A549 (cell line): ENCODE measurements around the gene HBQ1. TPM values are rescaled to one million over a fixed set of nuclear protein-coding genes. Genes with fewer than 3 reads are reported as not detected.

ENCODE experiments used
- ATAC-seq, 2 experiments: fragments of 200-7000 bp in 1 of 2; fragments of >200 bp in 1 of 2; cut with Nextera tagmentation in 1 of 2; cut with Tn5 transposase in 1 of 2; 3 replicates each; pipeline versions ENCODE4 v1.8.0 to v1.9.1; 2018 to 2020; ENCODE audit warnings: mild to moderate bottlenecking in 1 of 2, moderate library complexity in 1 of 2
- CTCF ChIA-PET: fragments of 300-600 bp; sonication (Branson Sonifier 250); formaldehyde crosslinking; extraction: SDS; loops from one replicate; lab custom pipeline; 2021; ENCODE audit warnings: antibody characterized with exemption, inconsistent platforms; lab: Yijun Ruan, JAX
- POLR2A ChIA-PET: fragments of 350-600 bp; formaldehyde crosslinking; extraction: SDS; loops from one replicate; lab custom pipeline; 2021; ENCODE audit warnings: antibody characterized with exemption, inconsistent platforms; lab: Yijun Ruan, JAX
- DNase-seq, 2 experiments: peaks; one replicate each; pipeline versions ENCODE4 v3.0.0 to v3.0.0-alpha.2; 2011 to 2016; ENCODE audit warnings: low read depth in 1 of 2, low spot score in 1 of 2
- FAIRE-seq: peaks from 2 replicates; lab custom pipeline; 2011; peaks lifted over from hg19 to GRCh38; lab: Jason Lieb, UNC
- H3K27ac ChIP-seq, 2 experiments: fragments of >200 bp; sonication (Bioruptor Twin); formaldehyde crosslinking; 3 replicates each; pipeline ENCODE4 v1.5.1; 2016 to 2017
- H3K4me1 ChIP-seq: fragments of >200 bp; sonication (Bioruptor Twin); formaldehyde crosslinking; 3 replicates; pipeline ENCODE4 v1.6.1; 2016
- H3K4me2 ChIP-seq: fragments of >200 bp; sonication (Bioruptor Twin); formaldehyde crosslinking; 3 replicates; pipeline ENCODE4 v1.6.1; 2016
- H3K4me3 ChIP-seq: fragments of >200 bp; sonication (Bioruptor Twin); formaldehyde crosslinking; 3 replicates; pipeline ENCODE4 v1.5.1; 2016
- H3K9me3 ChIP-seq: fragments of >200 bp; sonication (Bioruptor Twin); formaldehyde crosslinking; 3 replicates; pipeline ENCODE4 v1.6.1; 2016
- CBX2 ChIP-seq: fragments of 200-600 bp; sonication (generic); IDR thresholded peaks from 2 replicates; pipeline ENCODE4 v1.6.1; 2016; ENCODE audit warnings: low read depth, mild to moderate bottlenecking, borderline replicate concordance
- CBX8 ChIP-seq: fragments of 200-600 bp; sonication (generic); IDR thresholded peaks from 2 replicates; pipeline ENCODE4 v1.6.1; 2016
- CHD4 ChIP-seq: fragments of 200-600 bp; sonication (generic); IDR thresholded peaks from 2 replicates; pipeline ENCODE4 v1.6.1; 2016; ENCODE audit warnings: antibody characterized with exemption, mild to moderate bottlenecking, borderline replicate concordance
- CTCF ChIP-seq: fragments of >200 bp; sonication (Bioruptor Twin); formaldehyde crosslinking; IDR thresholded peaks from 3 replicates; pipeline ENCODE4 v1.5.1; 2016
- EHF ChIP-seq: fragments of 250-450 bp; sonication (Bioruptor Pico); IDR thresholded peaks from 2 replicates; pipeline ENCODE4 v1.5.0; 2020; ENCODE audit warnings: mild to moderate bottlenecking
- ESRRA ChIP-seq: fragments of 150-350 bp; IDR thresholded peaks from 2 replicates; pipeline ENCODE4 v1.6.1; 2014; ENCODE audit warnings: mild to moderate bottlenecking, low read length, borderline replicate concordance
- FOSL2 ChIP-seq, 2 experiments: fragments of 450-650 bp in 1 of 2; fragments of >200 bp in 1 of 2; sonication (Bioruptor Twin) in 1 of 2; formaldehyde crosslinking; IDR thresholded peaks; 2 replicates each; pipeline versions ENCODE4 v1.5.0 to v1.6.1; 2016 to 2020; ENCODE audit warnings: mild to moderate bottlenecking in 1 of 2, moderate library complexity in 1 of 2
- HES2 ChIP-seq: fragments of >200 bp; sonication (Bioruptor Twin); formaldehyde crosslinking; IDR thresholded peaks from 2 replicates; pipeline ENCODE4 v1.6.1; 2016
- HOXA7 ChIP-seq: fragments of 250-450 bp; sonication (Bioruptor Pico); IDR thresholded peaks from 2 replicates; pipeline ENCODE4 v1.5.0; 2020; ENCODE audit warnings: mild to moderate bottlenecking, moderate library complexity
- HOXB5 ChIP-seq: fragments of 250-450 bp; sonication (Bioruptor Pico); IDR thresholded peaks from 2 replicates; pipeline ENCODE4 v1.5.0; 2020; ENCODE audit warnings: mild to moderate bottlenecking, moderate library complexity
- KDM1A ChIP-seq: fragments of 200-600 bp; sonication (generic); IDR thresholded peaks from 2 replicates; pipeline ENCODE4 v1.6.1; 2016; ENCODE audit warnings: low read depth, mild to moderate bottlenecking
- KDM5A ChIP-seq: fragments of 200-600 bp; sonication (generic); IDR thresholded peaks from 2 replicates; pipeline ENCODE4 v1.6.1; 2016; ENCODE audit warnings: antibody characterized with exemption, mild to moderate bottlenecking
- MAX ChIP-seq: IDR thresholded peaks from 2 replicates; pipeline ENCODE4 v1.6.1; 2012
- MYC ChIP-seq: IDR thresholded peaks from 2 replicates; pipeline ENCODE4 v1.6.1; 2012; ENCODE audit warnings: mild to moderate bottlenecking, inconsistent platforms, low read length, improper control_type of control experiment, borderline replicate concordance
- NPAS2 ChIP-seq: fragments of 250-450 bp; sonication (Bioruptor Pico); IDR thresholded peaks from 2 replicates; pipeline ENCODE4 v1.8.0; 2022; ENCODE audit warnings: mild to moderate bottlenecking, moderate library complexity, borderline replicate concordance
- PBX3 ChIP-seq: IDR thresholded peaks from 2 replicates; pipeline ENCODE4 v1.6.1; 2012
- POLR2A ChIP-seq: IDR thresholded peaks from 2 replicates; pipeline ENCODE4 v1.6.1; 2012; ENCODE audit warnings: mild to moderate bottlenecking, low read length
- RCOR1 ChIP-seq: fragments of 150-350 bp; IDR thresholded peaks from 2 replicates; pipeline ENCODE4 v1.6.1; 2014; ENCODE audit warnings: antibody characterized with exemption, low read length, low read depth
- RFX5 ChIP-seq: fragments of 450-650 bp; IDR thresholded peaks from 2 replicates; pipeline ENCODE4 v1.7.1; 2014; ENCODE audit warnings: antibody characterized with exemption, mild to moderate bottlenecking, moderate library complexity
- TFCP2L1 ChIP-seq: fragments of 250-450 bp; sonication (Bioruptor Pico); IDR thresholded peaks from 2 replicates; pipeline ENCODE4 v1.5.0; 2021; ENCODE audit warnings: mild to moderate bottlenecking
- USF2 ChIP-seq: fragments of 450-650 bp; IDR thresholded peaks from 2 replicates; pipeline ENCODE4 v1.6.1; 2014; ENCODE audit warnings: antibody characterized with exemption
- ZC3H11A ChIP-seq: fragments of 450-650 bp; IDR thresholded peaks from 2 replicates; pipeline ENCODE4 v1.6.1; 2014; ENCODE audit warnings: antibody characterized with exemption, mild to moderate bottlenecking
- ZNF302 ChIP-seq: fragments of 250-450 bp; sonication (Bioruptor Pico); IDR thresholded peaks from 2 replicates; pipeline ENCODE4 v1.9.0; 2021; ENCODE audit warnings: inconsistent platforms, mild to moderate bottlenecking, moderate library complexity
- ZSCAN20 ChIP-seq: fragments of 250-450 bp; sonication (Bioruptor Pico); IDR thresholded peaks from 2 replicates; pipeline ENCODE4 v1.8.0; 2022; ENCODE audit warnings: mild to moderate bottlenecking, moderate library complexity
- WGBS: methylation state at CpG from one replicate; pipeline ENCODE4 v1.1.6; 2017; ENCODE audit errors: missing lambda C conversion rate; 5-methylcytosine and 5-hydroxymethylcytosine counted together
- polyA plus RNA-seq, 4 experiments: library from polyadenylated mRNA; depleted of rRNA in 3 of 4; stranded (reverse); fragments of >200 nt; fragmentation: RNase III in 1 of 4; extraction: RNeasy Plus Mini Kit Qiagen cat#74134 plus additional on column Dnase treatment in 1 of 4; gene quantifications; 2 replicates in 3 of 4; 3 replicates in 1 of 4; pipeline ENCODE4 v1.2.3, GENCODE V29; 2011 to 2017

HBQ1 gene
- polyA plus RNA-seq, 2 of the 4 experiments (the other 2 are of a cell fraction): 2.0 to 2.8 TPM

- no peak for ATAC-seq
- Histone ChIP-seq H3K27ac (no peak overlapping the region), H3K4me3 (no peak overlapping the region), H3K9me3 (no peaks in the 10 kb centered on the region), H3K4me2 (no peak overlapping the region), H3K4me1 (no peaks in the 10 kb centered on the region)
- 94% methylated on average over 4 of the region's 4 CpGs for WGBS
- POLR2A ChIA-PET: interaction anchor here (0.6 to 0.7 kb wide), 2 partner anchors 10 to 82 kb away, joined by 3 read pairs; no protein-coding TSS in a partner anchor
- TF ChIP-seq ZSCAN20: no peak
- no peak for TF ChIP-seq CBX8
- TF ChIP-seq FOSL2 (IDR thresholded peaks at IDR 0.05): no peak
- no peak for TF ChIP-seq FOSL2 (CRISPR knock-in tag; IDR thresholded peaks at IDR 0.05)
- no peak for TF ChIP-seq KDM5A
- no peak for TF ChIP-seq HOXB5
- TF ChIP-seq USF2: no peak
- no peak for TF ChIP-seq RCOR1
- TF ChIP-seq EHF (CRISPR knock-in tag): no peak
- no peak for TF ChIP-seq MAX
- TF ChIP-seq ZNF302 (CRISPR knock-in tag): no peak
- no peak for TF ChIP-seq NPAS2 (CRISPR knock-in tag)
- no peak for TF ChIP-seq HES2
- TF ChIP-seq ESRRA: no peak
- TF ChIP-seq CTCF: no peak
- no peak for TF ChIP-seq TFCP2L1 (CRISPR knock-in tag)
- TF ChIP-seq HOXA7 (CRISPR knock-in tag): no peak
- TF ChIP-seq POLR2A: no peak
- TF ChIP-seq CBX2: no peak
- no peak for TF ChIP-seq RFX5
- DNase-seq: no peak
- no peak for FAIRE-seq
- CTCF ChIA-PET: interaction anchor here (0.8 to 5.9 kb wide), 4 partner anchors 9 to 170 kb away, joined by 3 to 54 read pairs (median 9); partner anchors contain the start of gene HBQ1
Observed at GRCh38 chr16:191831-192230, 11.6 kb downstream of the HBQ1 start.

- TF ChIP-seq MAX (no peak), MYC (no peak), RCOR1 (no peak), ZNF302 (CRISPR knock-in tag) (no peak), KDM1A (no peak), PBX3 (no peak), ZC3H11A (no peak), CHD4 (no peak)
- FAIRE-seq (no peak), ATAC-seq (no peak), DNase-seq (no peak)
- Histone ChIP-seq H3K4me3 (no peak overlapping the region), H3K9me3 (no peaks in the 10 kb centered on the region), H3K4me2 (no peak overlapping the region), H3K4me1 (no peaks in the 10 kb centered on the region), H3K27ac (no peak overlapping the region)
- ChIA-PET CTCF (interaction anchor here (1.7 to 5.9 kb wide), 4 partner anchors 11 to 170 kb away, joined by 5 to 54 read pairs (median 10); partner anchors contain the start of gene HBQ1), POLR2A (interaction anchor here (0.6 kb wide), 1 partner anchor 83 kb away, joined by 3 read pairs; no protein-coding TSS in a partner anchor)
- WGBS: 93% methylated on average over 10 of the region's 11 CpGs
Observed at GRCh38 chr16:192686-193085, 12.4 kb downstream of the HBQ1 start.
